Measurements from ENCODE around the gene TDP2.
A peak's percentile ranks its signal among the peaks of the same experiment; 100 is the strongest.

Gene TDP2

DNA sequence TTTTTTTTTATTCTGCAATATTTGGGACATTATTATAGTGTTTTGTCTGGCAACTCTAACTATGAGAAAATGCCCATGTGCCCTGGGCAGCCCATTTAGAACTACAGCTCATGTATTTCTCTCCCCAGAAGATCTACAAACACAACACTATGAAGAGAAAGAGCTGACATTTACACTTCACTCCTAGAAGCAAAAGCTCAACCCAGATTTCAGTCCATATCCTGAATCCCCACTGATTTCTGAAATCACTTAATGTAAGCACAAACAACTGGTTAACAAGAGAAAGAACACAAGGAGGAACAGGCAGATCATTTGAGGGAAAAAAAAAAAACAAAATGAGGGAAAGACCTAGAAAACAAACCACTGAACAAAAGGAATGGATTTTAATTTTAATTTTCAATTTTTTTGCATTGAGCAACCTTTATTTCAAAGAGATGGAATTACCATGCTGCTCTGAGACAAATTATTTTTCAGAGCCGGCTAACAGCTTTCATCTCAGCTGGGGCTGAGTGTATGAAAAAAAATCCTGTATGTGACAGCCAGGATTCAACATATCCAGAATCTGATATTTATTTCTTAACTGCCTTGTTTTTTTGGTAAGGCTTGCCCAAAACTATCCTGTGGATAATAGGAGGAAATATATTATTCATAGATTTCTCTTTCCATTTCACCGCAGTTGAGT lies 53.2 kb downstream of the TDP2 start:
- no peak for ATAC-seq

DNA sequence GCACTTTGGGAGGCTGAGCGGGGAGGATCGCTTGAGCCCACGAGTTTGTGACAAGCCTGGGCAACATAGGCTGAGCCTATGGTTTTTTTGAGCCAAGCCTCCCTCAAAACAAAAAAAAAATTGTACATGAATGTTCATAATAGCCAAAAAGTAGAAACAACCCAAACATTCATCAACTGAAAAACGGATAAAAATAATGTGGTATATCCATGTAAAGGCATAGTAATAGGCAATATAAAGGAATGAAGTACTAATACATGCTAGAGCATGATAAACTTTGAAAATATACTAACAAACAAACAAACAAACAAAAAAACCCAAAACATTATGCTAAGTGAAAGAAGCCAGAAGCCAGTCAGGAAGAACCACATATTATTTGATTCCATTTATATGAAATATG lies 56.0 kb downstream of the TDP2 start:
- TF ChIP-seq SNAI2 (CRISPR knock-in tag; IDR thresholded peaks at IDR 0.05) (no peak), ESRRG (CRISPR knock-in tag; IDR thresholded peaks at IDR 0.05) (no peak), BACH2 (CRISPR knock-in tag; IDR thresholded peaks at IDR 0.05; ENCODE audit: borderline replicate concordance) (no peak), ISL1 (CRISPR knock-in tag; IDR thresholded peaks at IDR 0.05) (no peak), ZNF8 (CRISPR knock-in tag; IDR thresholded peaks at IDR 0.05) (peak; percentile 95), RARB (CRISPR knock-in tag; IDR thresholded peaks at IDR 0.05) (no peak)
- TF ChIP-seq, protein P1, sequence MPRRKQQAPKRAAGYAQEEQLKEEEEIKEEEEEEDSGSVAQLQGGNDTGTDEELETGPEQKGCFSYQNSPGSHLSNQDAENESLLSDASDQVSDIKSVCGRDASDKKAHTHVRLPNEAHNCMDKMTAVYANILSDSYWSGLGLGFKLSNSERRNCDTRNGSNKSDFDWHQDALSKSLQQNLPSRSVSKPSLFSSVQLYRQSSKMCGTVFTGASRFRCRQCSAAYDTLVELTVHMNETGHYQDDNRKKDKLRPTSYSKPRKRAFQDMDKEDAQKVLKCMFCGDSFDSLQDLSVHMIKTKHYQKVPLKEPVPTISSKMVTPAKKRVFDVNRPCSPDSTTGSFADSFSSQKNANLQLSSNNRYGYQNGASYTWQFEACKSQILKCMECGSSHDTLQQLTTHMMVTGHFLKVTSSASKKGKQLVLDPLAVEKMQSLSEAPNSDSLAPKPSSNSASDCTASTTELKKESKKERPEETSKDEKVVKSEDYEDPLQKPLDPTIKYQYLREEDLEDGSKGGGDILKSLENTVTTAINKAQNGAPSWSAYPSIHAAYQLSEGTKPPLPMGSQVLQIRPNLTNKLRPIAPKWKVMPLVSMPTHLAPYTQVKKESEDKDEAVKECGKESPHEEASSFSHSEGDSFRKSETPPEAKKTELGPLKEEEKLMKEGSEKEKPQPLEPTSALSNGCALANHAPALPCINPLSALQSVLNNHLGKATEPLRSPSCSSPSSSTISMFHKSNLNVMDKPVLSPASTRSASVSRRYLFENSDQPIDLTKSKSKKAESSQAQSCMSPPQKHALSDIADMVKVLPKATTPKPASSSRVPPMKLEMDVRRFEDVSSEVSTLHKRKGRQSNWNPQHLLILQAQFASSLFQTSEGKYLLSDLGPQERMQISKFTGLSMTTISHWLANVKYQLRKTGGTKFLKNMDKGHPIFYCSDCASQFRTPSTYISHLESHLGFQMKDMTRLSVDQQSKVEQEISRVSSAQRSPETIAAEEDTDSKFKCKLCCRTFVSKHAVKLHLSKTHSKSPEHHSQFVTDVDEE (CRISPR knock-in tag; IDR thresholded peaks at IDR 0.05), result no peak
- no peak for ATAC-seq

More for the DNA sequence above, 53.2 kb downstream of the TDP2 start:
- no peak for TF ChIP-seq TOX (CRISPR knock-in tag; IDR thresholded peaks at IDR 0.05; ENCODE audit: borderline replicate concordance)
- no peak for TF ChIP-seq ARNTL (CRISPR knock-in tag; IDR thresholded peaks at IDR 0.05; ENCODE audit: borderline replicate concordance, low read depth)
- no peak for TF ChIP-seq CSDC2 (CRISPR knock-in tag; IDR thresholded peaks at IDR 0.05)
- TF ChIP-seq, protein P1 (CRISPR knock-in tag; IDR thresholded peaks at IDR 0.05), result no peak
- no peak for TF ChIP-seq ZNF8 (CRISPR knock-in tag; IDR thresholded peaks at IDR 0.05)
- no peak for TF ChIP-seq ZNF565 (CRISPR knock-in tag; conservative IDR thresholded peaks at IDR 0.05; ENCODE audit: low read depth)
- TF ChIP-seq ESRRG (CRISPR knock-in tag; IDR thresholded peaks at IDR 0.05), result no peak
- TF ChIP-seq RARB (CRISPR knock-in tag; IDR thresholded peaks at IDR 0.05), result no peak
- no peak for TF ChIP-seq ZFP30 (CRISPR knock-in tag; IDR thresholded peaks at IDR 0.05)
- TF ChIP-seq ISL1 (CRISPR knock-in tag; IDR thresholded peaks at IDR 0.05), result no peak
- TF ChIP-seq, protein P2, sequence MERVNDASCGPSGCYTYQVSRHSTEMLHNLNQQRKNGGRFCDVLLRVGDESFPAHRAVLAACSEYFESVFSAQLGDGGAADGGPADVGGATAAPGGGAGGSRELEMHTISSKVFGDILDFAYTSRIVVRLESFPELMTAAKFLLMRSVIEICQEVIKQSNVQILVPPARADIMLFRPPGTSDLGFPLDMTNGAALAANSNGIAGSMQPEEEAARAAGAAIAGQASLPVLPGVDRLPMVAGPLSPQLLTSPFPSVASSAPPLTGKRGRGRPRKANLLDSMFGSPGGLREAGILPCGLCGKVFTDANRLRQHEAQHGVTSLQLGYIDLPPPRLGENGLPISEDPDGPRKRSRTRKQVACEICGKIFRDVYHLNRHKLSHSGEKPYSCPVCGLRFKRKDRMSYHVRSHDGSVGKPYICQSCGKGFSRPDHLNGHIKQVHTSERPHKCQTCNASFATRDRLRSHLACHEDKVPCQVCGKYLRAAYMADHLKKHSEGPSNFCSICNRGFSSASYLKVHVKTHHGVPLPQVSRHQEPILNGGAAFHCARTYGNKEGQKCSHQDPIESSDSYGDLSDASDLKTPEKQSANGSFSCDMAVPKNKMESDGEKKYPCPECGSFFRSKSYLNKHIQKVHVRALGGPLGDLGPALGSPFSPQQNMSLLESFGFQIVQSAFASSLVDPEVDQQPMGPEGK (CRISPR knock-in tag; IDR thresholded peaks at IDR 0.05; ENCODE audit: borderline replicate concordance), result no peak
- TF ChIP-seq, protein P3, sequence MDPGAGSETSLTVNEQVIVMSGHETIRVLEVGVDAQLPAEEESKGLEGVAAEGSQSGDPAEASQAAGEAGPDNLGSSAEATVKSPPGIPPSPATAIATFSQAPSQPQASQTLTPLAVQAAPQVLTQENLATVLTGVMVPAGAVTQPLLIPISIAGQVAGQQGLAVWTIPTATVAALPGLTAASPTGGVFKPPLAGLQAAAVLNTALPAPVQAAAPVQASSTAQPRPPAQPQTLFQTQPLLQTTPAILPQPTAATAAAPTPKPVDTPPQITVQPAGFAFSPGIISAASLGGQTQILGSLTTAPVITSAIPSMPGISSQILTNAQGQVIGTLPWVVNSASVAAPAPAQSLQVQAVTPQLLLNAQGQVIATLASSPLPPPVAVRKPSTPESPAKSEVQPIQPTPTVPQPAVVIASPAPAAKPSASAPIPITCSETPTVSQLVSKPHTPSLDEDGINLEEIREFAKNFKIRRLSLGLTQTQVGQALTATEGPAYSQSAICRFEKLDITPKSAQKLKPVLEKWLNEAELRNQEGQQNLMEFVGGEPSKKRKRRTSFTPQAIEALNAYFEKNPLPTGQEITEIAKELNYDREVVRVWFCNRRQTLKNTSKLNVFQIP (CRISPR knock-in tag; IDR thresholded peaks at IDR 0.05; ENCODE audit: borderline replicate concordance, low read depth), result no peak
- no peak for TF ChIP-seq GLIS3 (CRISPR knock-in tag; IDR thresholded peaks at IDR 0.05)
- TF ChIP-seq, protein P4, sequence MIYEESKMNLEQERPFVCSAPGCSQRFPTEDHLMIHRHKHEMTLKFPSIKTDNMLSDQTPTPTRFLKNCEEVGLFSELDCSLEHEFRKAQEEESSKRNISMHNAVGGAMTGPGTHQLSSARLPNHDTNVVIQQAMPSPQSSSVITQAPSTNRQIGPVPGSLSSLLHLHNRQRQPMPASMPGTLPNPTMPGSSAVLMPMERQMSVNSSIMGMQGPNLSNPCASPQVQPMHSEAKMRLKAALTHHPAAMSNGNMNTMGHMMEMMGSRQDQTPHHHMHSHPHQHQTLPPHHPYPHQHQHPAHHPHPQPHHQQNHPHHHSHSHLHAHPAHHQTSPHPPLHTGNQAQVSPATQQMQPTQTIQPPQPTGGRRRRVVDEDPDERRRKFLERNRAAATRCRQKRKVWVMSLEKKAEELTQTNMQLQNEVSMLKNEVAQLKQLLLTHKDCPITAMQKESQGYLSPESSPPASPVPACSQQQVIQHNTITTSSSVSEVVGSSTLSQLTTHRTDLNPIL (CRISPR knock-in tag; IDR thresholded peaks at IDR 0.05; ENCODE audit: low read depth), result no peak

DNA sequence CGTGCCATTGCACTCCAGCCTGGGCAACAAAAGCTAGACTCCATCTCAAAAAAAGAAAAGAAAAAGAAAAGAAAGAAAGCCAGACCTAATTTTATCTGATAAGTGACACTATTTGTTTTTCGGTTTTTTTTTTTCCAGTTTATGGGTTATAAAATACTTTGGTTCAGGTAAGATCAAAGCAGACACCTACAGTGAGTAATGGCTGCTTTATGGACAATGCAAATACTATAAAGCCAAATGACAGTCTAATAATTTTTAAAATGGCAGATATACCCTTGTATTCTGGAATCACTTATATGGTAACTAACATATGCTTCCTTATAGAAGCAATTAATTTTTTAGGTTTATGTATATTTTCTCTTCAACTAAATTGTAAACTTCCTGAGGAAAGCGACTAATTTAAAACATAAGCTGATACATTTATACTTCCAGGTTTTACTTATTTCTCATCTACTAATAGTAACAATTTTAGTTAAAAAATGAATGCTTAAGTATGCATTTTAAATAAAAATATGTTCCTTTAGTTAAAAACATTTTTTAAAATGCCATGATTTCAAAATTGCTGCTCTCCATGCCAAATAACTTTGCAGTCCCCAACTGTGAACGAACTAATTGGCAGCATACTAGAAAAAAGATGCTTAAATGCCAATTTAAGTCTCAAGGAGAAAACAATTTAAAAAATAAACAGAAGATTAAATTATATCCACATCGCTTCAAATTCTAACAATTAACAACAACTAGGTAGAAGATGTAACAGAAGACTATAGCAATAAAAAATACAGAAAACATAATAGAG lies 59.2 kb downstream of the TDP2 start:
- TF ChIP-seq OSR1 (CRISPR knock-in tag; IDR thresholded peaks at IDR 0.05) (no peak), ZFP3 (CRISPR knock-in tag; IDR thresholded peaks at IDR 0.05) (no peak), ISL1 (CRISPR knock-in tag; IDR thresholded peaks at IDR 0.05) (no peak)
- ATAC-seq, result no peak
